GM21737 (cell line): ENCODE results near the gene NOP14.
A peak's percentile ranks its signal among the peaks of the same experiment; 100 is the strongest.
"Not testable (repeated sequence)": the region's sequence is repeated elsewhere in the genome, so short reads cannot be mapped to it uniquely, and the experiment has no call there.

Experiments
- ATAC-seq: cut with Tn5 transposase; IDR thresholded peaks from one replicate; pipeline ENCODE4 v1.9.1; 2021; ENCODE audit warnings: mild to moderate bottlenecking, moderate library complexity; ENCODE audit not compliant: unreplicated experiment

NOP14 gene

GRCh38 chr4:2962614-2963174 lies 512 bp downstream of the NOP14 start:
- ATAC-seq, result peak; percentile 31

- no peak for ATAC-seq
These were observed 1.3 kb downstream of the NOP14 start for GRCh38 chr4:2961811-2962441.

- ATAC-seq, result no peak
These were observed 1.8 kb downstream of the NOP14 start for GRCh38 chr4:2961421-2961810.

DNA sequence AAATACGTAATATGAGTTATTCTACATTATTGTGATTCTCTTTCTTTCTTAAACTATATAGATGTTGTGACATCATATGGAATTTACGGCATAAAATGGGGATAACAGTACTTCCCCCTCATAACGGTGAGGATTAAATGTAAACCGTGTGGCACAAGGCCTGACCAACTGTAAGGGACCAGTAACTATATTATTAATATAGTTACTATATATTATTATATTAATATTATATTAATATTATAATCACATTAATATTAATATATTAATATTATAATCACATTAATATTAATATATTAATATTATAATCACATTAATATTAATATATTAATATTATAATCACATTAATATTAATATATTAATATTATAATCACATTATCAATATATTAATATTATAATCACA lies 2.8 kb downstream of the NOP14 start:
- not testable (repeated sequence) for ATAC-seq

- ATAC-seq, result no peak
These were observed 4.8 kb downstream of the NOP14 start for GRCh38 chr4:2958446-2958845.

DNA sequence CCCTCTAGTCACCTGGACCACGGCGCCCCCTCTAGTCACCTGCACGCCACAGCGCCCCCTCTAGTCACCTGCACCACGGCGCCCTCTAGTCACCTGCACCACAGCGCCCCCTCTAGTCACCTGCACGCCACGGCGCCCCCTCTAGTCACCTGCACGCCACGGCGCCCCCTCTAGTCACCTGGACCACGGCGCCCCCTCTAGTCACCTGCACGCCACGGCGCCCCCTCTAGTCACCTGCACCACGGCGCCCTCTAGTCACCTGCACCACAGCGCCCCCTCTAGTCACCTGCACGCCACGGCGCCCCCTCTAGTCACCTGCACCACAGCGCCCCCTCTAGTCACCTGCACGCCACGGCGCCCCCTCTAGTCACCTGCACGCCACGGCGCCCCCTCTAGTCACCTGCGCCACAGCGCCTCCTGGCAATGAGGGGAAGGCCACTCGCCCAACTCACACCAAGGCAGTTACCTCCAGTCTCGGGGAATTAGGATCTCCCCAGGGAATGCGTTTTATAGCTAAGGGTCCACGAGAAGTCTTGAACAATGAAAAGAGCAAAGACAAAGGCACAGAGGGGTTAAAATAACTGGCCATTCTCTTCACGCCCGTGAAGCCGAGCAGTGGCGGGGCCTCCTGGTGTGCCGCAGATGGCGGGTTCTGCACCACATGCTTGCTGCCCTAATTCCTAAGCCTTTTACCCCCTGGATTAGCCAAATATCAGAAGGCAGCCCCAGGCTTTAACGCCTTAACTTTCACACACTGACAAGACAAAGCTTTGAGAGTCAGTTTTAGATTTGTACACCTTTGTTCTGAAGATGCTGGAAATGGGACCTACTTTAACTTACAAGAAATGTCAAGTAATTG lies 7.8 kb downstream of the NOP14 start:
- ATAC-seq, result not testable (repeated sequence)

- no peak for ATAC-seq
These were observed 8.6 kb downstream of the NOP14 start for GRCh38 chr4:2954358-2955185.

GRCh38 chr4:2953496-2953895 lies 9.7 kb downstream of the NOP14 start:
- no peak for ATAC-seq

- no peak for ATAC-seq
These were observed 12.8 kb downstream of the NOP14 start for GRCh38 chr4:2950221-2950989.

- no peak for ATAC-seq
These were observed 13.5 kb downstream of the NOP14 start for GRCh38 chr4:2949782-2950125.

DNA sequence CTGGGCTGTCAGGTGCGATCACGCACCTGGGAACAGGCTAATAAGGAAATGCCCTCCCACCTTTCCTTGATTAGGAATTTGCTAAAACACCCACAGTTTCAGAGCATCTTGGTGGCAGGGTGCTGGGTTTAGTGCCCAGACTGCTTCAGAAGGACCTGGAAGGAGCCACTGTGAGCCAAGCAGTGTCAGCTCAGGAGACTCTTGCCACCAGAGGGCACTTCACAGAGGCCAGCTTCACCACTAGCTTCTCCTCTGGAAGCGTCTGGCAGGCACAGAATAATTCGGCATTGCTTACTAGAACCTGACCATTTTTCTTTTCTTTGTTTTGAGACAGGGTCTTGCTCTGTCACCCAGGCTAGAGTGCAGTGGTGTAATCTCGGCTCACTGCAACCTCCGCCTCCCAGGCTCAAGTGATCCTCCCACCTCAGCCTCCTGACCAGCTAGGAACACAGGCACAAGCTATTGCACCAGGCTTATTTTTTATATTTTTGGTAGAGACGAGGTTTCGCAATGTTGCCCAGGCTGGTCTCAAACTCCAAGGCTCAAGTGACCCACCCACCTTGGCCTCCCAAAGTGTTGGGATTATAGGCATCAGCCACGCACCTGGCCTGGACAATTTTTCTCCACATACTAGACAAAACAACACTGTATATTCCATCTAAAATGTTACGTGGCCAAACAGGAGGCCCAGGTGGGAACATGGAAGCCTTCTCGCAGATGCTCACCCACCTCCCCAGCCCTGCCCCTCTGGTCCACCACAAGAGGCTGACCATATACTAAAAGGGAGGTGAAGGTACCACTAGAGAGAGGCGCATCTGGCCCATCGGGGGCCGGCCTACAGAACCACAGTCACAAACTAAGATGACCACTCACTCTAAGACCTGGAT lies 14.1 kb downstream of the NOP14 start:
- no peak for ATAC-seq

DNA sequence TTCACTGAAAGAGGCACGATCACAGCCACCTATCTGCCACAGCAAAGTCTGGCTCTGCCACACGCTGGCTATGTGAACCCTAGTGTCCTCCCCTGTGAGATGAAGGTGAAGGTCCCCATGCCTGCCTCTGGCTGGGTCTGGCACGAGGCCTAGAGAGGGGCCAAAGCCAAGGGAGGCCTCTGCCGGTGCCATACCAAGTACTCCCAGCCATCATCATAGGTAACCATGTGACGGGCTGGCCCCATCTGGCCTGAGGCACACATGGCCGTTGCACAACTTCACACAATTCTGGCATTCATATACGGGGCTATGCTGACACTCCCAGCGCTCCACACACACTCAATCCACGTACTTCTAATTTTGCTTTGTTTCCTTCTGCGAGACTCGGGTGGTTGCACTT lies 15.3 kb downstream of the NOP14 start:
- ATAC-seq, result no peak

GRCh38 chr4:2946812-2947600 lies 16.2 kb downstream of the NOP14 start:
- ATAC-seq, result no peak

DNA sequence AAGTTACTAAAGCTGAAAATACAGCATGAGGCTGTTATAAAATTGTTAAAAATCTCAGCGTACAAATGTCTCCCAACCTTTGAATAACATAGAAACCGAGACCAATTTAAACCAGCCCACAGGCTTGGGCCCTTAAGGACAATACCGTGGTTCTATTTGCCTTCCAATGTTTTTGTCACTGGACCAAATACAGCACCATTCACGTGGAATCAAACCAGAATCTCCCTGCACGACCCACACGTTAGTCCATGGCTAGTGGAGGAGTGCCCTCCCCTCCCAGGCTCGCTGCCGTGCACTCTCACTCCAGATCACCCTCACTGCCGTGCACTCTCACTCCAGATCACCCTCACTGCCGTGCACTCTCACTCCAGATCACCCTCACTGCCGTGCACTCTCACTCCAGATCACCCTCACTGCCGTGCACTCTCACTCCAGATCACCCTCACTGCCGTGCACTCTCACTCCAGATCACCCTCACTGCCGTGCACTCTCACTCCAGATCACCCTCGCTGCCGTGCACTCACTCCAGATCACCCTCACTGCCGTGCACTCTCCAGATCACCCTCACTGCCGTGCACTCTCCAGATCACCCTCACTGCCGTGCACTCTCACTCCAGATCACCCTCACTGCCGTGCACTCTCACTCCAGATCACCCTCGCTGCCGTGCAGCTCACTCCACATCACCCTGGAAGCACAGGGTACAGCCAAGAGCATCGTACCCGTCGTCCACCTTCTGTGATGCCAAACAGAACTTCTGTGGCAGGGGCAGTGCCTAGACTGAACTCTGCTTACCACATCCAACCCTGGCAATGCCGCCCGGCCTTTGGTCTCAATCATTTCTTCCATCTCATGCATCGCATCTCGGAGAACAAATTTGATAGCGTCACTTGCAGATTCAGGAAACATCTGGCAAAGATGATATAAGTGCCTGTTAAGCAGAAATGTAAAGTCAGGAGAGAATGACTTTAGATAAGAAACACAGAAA lies 17.3 kb downstream of the NOP14 start:
- not testable (repeated sequence) for ATAC-seq

- ATAC-seq, result no peak
These were observed 18.4 kb downstream of the NOP14 start for GRCh38 chr4:2944586-2945526.

- no peak for ATAC-seq
These were observed 19.1 kb downstream of the NOP14 start for GRCh38 chr4:2944091-2944482.
